ENCODE measurements around the gene POU3F1.

Gene POU3F1

DNA sequence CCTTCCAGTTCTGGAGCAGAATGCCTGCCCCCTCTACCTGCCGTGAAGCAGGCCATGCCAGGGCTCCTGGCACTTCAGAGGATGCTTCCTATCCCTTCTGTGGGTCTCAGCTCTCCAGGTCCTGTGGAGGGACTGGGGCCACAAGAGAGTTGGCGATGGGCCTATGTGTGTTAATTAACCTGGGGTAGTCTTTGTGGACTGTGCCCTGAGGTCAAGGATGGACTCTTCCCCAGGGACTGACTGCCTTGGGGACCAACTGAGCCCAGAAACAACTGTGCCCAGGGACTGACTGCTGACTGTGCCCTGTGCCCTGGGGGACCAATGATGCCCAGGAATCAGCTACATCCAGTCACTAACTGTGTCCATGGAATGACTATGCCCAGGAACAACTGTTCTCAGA lies 37.5 kb upstream of the POU3F1 start:
- TF ChIP-seq, protein P1, sequence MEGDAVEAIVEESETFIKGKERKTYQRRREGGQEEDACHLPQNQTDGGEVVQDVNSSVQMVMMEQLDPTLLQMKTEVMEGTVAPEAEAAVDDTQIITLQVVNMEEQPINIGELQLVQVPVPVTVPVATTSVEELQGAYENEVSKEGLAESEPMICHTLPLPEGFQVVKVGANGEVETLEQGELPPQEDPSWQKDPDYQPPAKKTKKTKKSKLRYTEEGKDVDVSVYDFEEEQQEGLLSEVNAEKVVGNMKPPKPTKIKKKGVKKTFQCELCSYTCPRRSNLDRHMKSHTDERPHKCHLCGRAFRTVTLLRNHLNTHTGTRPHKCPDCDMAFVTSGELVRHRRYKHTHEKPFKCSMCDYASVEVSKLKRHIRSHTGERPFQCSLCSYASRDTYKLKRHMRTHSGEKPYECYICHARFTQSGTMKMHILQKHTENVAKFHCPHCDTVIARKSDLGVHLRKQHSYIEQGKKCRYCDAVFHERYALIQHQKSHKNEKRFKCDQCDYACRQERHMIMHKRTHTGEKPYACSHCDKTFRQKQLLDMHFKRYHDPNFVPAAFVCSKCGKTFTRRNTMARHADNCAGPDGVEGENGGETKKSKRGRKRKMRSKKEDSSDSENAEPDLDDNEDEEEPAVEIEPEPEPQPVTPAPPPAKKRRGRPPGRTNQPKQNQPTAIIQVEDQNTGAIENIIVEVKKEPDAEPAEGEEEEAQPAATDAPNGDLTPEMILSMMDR (conservative IDR thresholded peaks at IDR 0.05; ENCODE audit: low read depth), result no peak
- POLR2A ChIA-PET (ENCODE audit: low non-redundant PET), result no interaction called here
- DNase-seq (ENCODE audit: low spot score), result no peak
- H3K27ac ChIP-seq, result no peak overlapping the region
- CTCF ChIA-PET, result no interaction called here

DNA sequence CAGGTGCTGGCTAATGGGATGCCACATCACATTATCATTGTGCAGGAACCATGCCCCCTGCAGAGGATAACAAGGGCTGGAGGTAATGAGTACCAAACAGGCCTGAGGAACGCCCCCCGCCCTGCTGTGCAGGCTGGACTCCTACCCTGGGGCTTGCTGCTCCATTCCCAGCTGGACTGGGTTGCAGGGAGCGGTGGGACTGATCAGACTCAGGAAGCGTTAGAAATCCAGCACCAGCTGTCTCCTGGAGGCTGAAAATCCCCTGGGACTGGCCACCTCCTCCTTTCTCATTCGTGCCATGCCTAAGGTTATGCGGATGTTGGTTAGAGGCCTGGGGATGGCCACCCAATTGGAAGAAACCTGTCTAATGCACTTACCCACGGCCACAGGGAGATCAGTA lies 36.9 kb upstream of the POU3F1 start:
- no peak overlapping the region for H3K27ac ChIP-seq
- TF ChIP-seq, protein P1 (conservative IDR thresholded peaks at IDR 0.05; ENCODE audit: low read depth), result no peak
- ChIA-PET CTCF (no interaction called here), POLR2A (ENCODE audit: low non-redundant PET) (no interaction called here)
- no peak for DNase-seq (ENCODE audit: low spot score)

DNA sequence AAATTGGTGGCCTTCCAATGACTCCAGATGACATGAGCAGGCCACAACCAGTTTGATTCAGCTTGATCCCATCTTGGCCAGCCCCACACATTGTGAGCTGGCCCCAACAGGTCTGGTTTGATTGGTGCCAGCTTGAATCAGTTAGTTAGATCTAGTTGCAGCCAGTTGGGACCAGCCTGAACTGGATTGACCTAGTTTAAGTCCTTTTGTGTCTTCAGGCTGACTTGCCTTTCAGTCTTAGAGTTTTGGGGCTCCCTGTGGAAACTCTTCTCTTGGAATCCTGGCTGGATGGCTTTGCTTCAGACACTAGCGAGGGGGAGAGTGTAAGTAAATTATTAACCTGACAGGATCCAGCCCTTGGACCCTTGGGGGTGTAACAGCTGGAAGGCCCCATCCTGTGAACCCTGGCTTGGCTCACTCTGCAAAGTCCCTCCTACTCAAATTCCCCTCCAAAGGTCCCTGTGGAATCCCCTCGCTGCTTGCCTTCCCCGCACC lies 36.2 kb upstream of the POU3F1 start:
- no peak for DNase-seq (ENCODE audit: low spot score)
- no peak overlapping the region for H3K27ac ChIP-seq
- ChIA-PET POLR2A (ENCODE audit: low non-redundant PET) (no interaction called here), CTCF (interaction anchor here (0.6 kb wide), 1 partner anchor 1166 kb away, joined by 3 read pairs; no protein-coding TSS in a partner anchor)
- TF ChIP-seq, protein P1 (conservative IDR thresholded peaks at IDR 0.05; ENCODE audit: low read depth), result no peak

DNA sequence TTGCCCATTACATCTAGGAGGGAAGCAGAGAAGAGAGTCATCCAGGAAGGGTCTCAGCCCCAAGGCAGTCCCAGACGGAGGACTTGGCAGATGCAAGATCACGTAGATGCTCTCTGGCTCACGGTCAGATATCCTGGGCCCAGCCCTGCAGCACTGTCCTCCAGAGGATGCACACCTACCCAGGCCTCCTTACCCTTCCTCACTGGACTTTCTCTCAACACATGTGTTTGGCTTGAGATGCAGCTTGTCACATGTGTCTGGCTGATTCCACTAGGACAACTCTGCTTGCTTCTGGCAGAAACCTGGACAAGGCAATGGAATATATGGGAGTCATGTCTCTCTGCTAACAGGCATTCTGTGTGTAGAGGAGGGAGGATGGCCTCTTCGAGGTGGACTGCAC lies 32.4 kb upstream of the POU3F1 start:
- ChIA-PET CTCF (no interaction called here), POLR2A (ENCODE audit: low non-redundant PET) (no interaction called here)
- TF ChIP-seq, protein P1 (conservative IDR thresholded peaks at IDR 0.05; ENCODE audit: low read depth), result no peak
- H3K27ac ChIP-seq, result no peak overlapping the region
- DNase-seq (ENCODE audit: low spot score), result no peak

DNA sequence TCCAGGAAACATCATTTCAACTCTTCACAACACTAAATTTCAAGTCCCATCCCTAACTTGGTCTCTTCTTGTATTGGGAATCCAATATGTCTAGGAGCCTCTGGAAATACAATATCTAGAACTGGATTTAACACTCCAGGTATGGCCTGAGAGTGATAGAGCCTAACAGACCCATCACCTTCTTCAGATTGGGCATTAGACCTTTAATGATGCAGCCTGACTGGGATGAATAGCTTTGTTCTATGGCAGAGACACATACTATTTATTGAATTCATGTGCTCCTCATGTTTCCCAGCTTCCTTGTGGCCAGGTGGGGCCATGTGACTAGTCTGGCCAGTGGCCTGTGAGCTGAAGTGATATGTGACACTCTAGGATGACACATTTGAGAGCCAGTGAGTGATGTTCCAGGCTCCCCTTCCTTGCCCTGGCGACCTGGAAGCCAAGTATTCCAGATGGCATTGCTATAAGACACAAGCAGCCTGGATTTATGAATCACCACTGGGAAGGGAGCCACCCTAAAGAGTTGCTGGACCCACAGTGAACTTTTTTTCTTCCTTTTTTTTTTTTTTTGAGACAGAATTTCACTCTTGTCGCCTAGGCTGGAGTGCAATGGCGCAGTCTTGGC lies 31.0 kb upstream of the POU3F1 start:
- no peak for DNase-seq (ENCODE audit: low spot score)
- TF ChIP-seq, protein P1 (conservative IDR thresholded peaks at IDR 0.05; ENCODE audit: low read depth), result no peak
- no peak overlapping the region for H3K27ac ChIP-seq
- ChIA-PET POLR2A (ENCODE audit: low non-redundant PET) (no interaction called here), CTCF (interaction anchor here (1.1 kb wide), 1 partner anchor 10 kb away, joined by 3 read pairs; no protein-coding TSS in a partner anchor)

DNA sequence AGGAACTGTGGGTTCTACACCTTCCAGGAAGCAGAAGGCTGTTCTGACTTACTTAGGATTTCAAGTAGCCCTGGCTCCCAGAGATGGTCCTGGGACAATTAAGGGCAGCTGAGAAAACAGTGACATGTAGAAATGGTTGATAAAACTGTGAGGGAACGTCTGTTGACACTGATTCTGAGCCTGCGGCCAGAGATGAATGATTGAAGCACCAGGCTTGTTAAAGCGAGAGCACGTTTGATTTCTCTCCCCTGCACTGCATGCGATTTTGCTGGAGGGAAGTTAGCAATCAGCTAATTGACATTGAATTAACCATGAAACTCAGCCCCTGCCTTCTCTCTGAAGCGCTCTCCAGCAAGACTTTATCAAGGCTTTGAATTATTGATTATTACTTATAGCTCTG lies 29.9 kb upstream of the POU3F1 start:
- DNase-seq (ENCODE audit: low spot score), result no peak
- POLR2A ChIA-PET (ENCODE audit: low non-redundant PET), result no interaction called here
- H3K27ac ChIP-seq, result no peak overlapping the region
- CTCF ChIA-PET, result interaction anchor here (0.6 to 1.1 kb wide), 2 partner anchors 9 to 759 kb away, joined by 3 read pairs; no protein-coding TSS in a partner anchor
- TF ChIP-seq, protein P1 (conservative IDR thresholded peaks at IDR 0.05; ENCODE audit: low read depth), result no peak
